Effector memory CD4-positive, alpha-beta T cell (primary cell): ENCODE measurements around the gene SYT14.
"Not testable (repeated sequence)": the region's sequence is repeated elsewhere in the genome, so short reads cannot be mapped to it uniquely, and the experiment has no call there.

Experiments
- DNase-seq, 3 donors: peaks; one replicate each; pipeline ENCODE4 v3.0.0-alpha.2; 2020
- H3K27ac ChIP-seq: 2 replicates; pipeline ENCODE4 v1.7.0; 2013; ENCODE audit warnings: mild to moderate bottlenecking, low read length, moderate library complexity; ENCODE audit not compliant: insufficient read depth, poor library complexity, severe bottlenecking
- H3K27me3 ChIP-seq: replicated peaks from 2 replicates; pipeline ENCODE4 v1.7.0; 2013; ENCODE audit warnings: mild to moderate bottlenecking, low read length; ENCODE audit not compliant: insufficient read depth, control insufficient read depth, poor library complexity, severe bottlenecking
- H3K36me3 ChIP-seq: 2 replicates; pipeline ENCODE4 v1.7.0; 2013; ENCODE audit warnings: mild to moderate bottlenecking, low read length, moderate library complexity; ENCODE audit not compliant: control insufficient read depth, insufficient read depth
- H3K4me1 ChIP-seq: 2 replicates; pipeline ENCODE4 v1.7.0; 2013; ENCODE audit warnings: low read length, mild to moderate bottlenecking; ENCODE audit not compliant: control insufficient read depth, insufficient read depth, poor library complexity, severe bottlenecking
- H3K4me3 ChIP-seq: 2 replicates; pipeline ENCODE4 v1.7.0; 2013; ENCODE audit warnings: low read length, low read depth, mild to moderate bottlenecking; ENCODE audit not compliant: insufficient read depth, poor library complexity, severe bottlenecking
- H3K9me3 ChIP-seq: 2 replicates; pipeline ENCODE4 v1.7.0; 2013; ENCODE audit warnings: mild to moderate bottlenecking, low read length, moderate library complexity; ENCODE audit not compliant: control insufficient read depth

SYT14 gene

DNA sequence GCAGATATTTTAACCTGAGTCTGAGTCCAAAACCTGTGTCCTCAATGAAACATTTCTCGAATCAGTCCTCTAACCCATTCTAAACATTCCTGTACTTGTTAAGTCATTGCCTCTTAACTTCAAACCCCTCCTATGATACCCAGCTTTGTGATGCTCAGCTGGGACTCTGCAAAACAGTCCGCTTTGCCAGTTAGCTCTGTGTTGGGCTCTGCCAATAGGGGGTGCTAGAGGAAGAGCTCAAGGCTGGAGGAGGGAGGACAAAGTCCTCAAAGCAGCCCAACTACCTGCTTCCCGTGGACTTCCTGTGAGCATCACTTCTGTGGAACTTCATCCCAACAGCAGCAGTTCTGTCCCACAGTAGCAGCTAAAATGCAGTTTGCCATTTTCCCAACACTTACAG, 38.1 kb upstream of the SYT14 start:
- no peaks in the 10 kb centered on the region for H3K36me3 ChIP-seq
- no peaks in the 10 kb centered on the region for H3K4me1 ChIP-seq
- DNase-seq = no peak
- no peak overlapping the region for H3K4me3 ChIP-seq
- H3K27ac ChIP-seq = no peak overlapping the region
- no peaks in the 10 kb centered on the region for H3K27me3 ChIP-seq
- no peaks in the 10 kb centered on the region for H3K9me3 ChIP-seq

DNA sequence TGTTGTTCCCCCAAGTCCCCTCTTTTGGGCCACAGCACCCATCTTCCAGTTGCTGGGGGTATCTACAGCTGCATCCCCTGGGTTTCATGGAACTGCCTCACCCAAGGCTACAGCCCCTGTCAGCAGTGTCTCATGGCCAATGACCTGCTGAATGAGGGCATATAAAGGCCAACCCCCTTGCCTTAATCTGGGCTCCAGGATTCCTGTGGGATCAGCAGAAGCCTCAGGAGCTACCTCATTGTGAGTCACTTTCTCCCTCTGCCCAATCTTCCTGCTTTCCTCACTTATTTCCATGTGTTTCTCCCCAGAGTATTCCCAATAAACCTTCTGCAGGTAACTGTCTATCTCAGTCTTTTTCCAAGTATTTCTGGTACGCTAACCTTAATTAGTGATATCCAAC, 37.3 kb upstream of the SYT14 start:
- H3K4me1 ChIP-seq = no peaks in the 10 kb centered on the region
- H3K36me3 ChIP-seq = no peaks in the 10 kb centered on the region
- H3K9me3 ChIP-seq = no peaks in the 10 kb centered on the region
- H3K27ac ChIP-seq = no peak overlapping the region
- no peak for DNase-seq
- no peak overlapping the region for H3K4me3 ChIP-seq
- no peaks in the 10 kb centered on the region for H3K27me3 ChIP-seq

DNA sequence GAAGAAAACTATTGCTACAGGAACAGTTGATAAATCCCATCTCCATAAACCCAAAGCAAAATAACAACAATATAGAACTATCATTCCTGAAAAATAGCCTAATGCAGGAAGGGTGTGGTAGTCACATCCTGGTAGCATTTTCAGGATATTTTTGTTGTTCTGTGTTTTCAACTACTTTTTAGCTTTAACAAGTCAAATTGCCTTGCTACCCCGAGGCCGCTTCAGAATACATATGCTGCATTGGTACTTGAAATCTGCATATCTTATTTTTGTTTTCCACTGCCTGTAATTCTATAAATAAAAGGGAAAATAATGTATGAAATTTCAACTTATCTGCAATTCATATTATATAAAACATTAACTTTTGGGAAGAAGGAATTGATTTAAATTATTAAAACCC, 36.8 kb upstream of the SYT14 start:
- Histone ChIP-seq H3K4me3 (no peak overlapping the region), H3K4me1 (no peaks in the 10 kb centered on the region), H3K27ac (no peak overlapping the region)

DNA sequence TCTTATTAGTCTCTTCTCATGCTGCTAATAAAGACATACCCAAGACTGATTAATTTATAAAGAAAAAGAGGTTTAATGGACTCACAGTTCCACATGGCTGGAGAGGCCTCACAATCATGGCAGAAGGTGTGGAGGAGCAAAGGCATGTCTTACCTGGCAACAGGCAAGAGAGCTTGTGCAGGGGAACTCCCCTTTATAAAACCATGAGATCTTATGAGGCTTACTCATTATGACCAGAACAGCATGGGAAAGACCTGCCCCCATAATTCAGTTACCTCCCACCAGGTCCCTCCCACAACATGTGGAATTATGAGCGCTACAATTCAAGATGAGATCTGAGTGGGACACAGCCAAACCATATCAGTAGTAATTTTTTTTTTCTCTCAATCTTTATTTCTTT, 33.2 kb upstream of the SYT14 start:
- H3K27me3 ChIP-seq, H3K36me3 ChIP-seq, H3K27ac ChIP-seq, H3K9me3 ChIP-seq, H3K4me1 ChIP-seq, H3K4me3 ChIP-seq, DNase-seq: not testable (repeated sequence)

More for the DNA sequence above, 36.8 kb upstream of the SYT14 start:
- no peak for DNase-seq
- no peaks in the 10 kb centered on the region for H3K36me3 ChIP-seq
- no peaks in the 10 kb centered on the region for H3K9me3 ChIP-seq
- no peaks in the 10 kb centered on the region for H3K27me3 ChIP-seq

DNA sequence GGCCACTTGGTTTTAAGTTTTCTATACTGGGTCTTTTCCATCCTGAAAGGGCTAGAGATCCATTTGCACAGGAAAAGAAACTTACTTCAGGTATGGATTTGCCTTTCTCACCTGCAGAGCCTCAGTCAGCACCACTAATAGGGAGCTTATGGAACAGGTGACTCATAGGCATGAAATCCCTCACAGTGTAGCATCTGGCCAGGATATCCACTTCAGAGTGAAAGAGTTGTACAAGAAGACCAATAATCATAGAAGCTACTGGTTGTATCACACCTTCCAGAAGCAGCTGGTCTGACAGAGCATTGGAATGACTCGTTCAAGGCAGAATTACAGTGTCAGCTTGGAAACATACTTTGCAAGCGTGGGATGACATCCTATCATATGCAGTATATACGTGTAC, 26.3 kb upstream of the SYT14 start:
- H3K4me3 ChIP-seq = no peak overlapping the region
- no peaks in the 10 kb centered on the region for H3K9me3 ChIP-seq
- no peak for DNase-seq
- no peaks in the 10 kb centered on the region for H3K36me3 ChIP-seq
- no peaks in the 10 kb centered on the region for H3K4me1 ChIP-seq
- no peaks in the 10 kb centered on the region for H3K27me3 ChIP-seq
- H3K27ac ChIP-seq = no peak overlapping the region

DNA sequence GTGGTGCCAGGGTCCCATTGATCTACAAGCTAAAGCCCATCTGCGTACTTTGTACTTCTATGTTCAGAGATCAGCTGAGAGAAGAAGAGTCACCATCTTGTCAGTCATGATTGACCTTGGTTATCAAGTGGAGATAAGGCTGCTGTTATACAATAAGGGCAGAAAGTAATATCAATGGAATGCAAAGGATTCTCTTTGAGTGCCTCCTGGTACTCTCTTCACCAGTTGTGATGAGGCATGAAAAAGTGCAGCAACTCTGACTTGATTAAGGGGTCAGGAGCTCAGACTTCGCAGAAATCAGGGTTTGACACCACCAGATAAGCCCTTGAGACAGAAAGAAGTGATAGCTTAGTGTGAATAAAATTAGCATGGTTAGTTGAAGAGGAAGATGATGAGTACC, 25.7 kb upstream of the SYT14 start:
- DNase-seq = no peak
- H3K4me3 ChIP-seq = no peak overlapping the region
- no peaks in the 10 kb centered on the region for H3K4me1 ChIP-seq
- no peaks in the 10 kb centered on the region for H3K9me3 ChIP-seq
- no peaks in the 10 kb centered on the region for H3K36me3 ChIP-seq
- H3K27ac ChIP-seq = no peak overlapping the region
- H3K27me3 ChIP-seq = no peaks in the 10 kb centered on the region

DNA sequence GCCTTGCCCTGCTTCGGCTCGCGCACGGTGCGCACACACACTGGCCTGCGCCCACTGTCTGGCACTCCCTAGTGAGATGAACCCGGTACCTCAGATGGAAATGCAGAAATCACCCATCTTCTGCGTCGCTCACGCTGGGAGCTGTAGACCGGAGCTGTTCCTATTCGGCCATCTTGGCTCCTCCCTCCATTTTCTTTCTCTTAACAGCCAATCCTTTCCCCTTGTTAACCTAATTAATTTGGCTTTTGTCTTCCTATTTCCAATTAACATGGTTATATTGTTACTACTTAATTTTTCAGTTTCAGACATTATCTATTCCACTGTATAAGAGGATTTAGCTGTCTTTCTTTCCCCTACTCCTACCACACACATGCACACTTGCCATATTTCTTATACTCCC, 18.4 kb upstream of the SYT14 start:
- H3K9me3 ChIP-seq, H3K36me3 ChIP-seq, DNase-seq, H3K27ac ChIP-seq, H3K27me3 ChIP-seq, H3K4me1 ChIP-seq, H3K4me3 ChIP-seq: not testable (repeated sequence)

DNA sequence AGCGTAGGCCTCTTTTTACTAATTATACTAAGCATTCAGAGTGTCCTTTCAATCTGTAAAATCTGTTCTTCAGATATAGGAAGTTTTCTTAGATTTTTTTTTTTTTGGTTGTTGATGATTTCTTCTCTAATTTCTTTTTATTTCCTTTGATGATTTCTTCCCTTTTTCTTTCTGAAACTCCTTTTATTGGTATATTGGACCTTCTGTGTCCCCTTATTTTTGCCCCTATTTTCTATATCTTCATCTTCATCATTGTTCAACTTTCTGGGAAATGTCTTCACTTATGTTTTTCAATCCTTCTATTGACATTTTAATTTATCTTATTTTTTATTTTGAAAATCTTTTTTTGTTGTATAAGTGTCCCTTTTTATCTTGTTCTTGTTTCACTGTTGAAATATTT, 17.2 kb upstream of the SYT14 start:
- no peak for DNase-seq
- Histone ChIP-seq H3K4me1 (no peaks in the 10 kb centered on the region), H3K9me3 (no peaks in the 10 kb centered on the region), H3K4me3 (no peak overlapping the region), H3K27ac (no peak overlapping the region), H3K36me3 (no peaks in the 10 kb centered on the region), H3K27me3 (no peaks in the 10 kb centered on the region)

DNA sequence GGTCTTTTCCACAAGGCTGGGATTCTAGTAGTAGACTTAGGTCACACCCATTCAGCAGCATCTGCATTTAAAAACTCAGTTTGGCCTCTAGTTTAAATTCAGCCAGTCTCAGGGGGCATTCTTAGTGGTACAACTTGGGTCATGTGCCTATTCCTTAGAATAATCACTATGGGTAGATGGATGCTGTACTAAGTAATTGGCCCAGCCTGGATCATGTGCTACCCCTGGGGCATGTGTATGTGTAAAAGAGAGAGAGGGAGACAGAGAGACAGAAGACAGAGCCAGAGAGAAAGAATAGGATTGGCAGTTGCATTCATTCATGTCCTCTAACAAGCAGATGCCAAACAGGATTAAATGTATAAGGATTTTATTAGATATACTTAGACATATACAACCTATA, 13.6 kb upstream of the SYT14 start:
- H3K9me3 ChIP-seq = no peaks in the 10 kb centered on the region
- H3K27me3 ChIP-seq = no peaks in the 10 kb centered on the region
- H3K36me3 ChIP-seq = no peaks in the 10 kb centered on the region
- no peak for DNase-seq
- no peak overlapping the region for H3K4me3 ChIP-seq
- no peak overlapping the region for H3K27ac ChIP-seq
- no peaks in the 10 kb centered on the region for H3K4me1 ChIP-seq

DNA sequence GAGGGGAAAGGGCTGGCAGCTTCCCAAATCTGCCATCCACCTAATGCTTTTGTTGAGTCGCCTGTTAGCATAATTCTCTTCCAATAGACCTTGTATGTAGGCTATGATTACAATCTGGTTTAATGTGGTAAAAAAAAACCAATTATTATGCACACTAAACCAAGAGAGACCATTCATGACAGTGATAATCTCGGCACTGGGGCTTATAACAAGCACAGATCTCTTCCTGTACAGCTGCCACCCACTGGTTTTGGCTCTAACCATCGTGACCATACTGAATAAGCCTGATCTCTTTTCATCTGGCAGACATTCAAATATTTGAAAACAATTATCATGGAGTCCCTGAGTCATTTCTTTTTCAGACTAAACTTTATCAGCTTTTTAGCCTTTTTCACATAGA, 12.0 kb upstream of the SYT14 start:
- Histone ChIP-seq H3K27ac (no peak overlapping the region), H3K36me3 (no peaks in the 10 kb centered on the region), H3K4me3 (no peak overlapping the region), H3K27me3 (no peaks in the 10 kb centered on the region), H3K4me1 (no peaks in the 10 kb centered on the region), H3K9me3 (no peaks in the 10 kb centered on the region)
- no peak for DNase-seq

DNA sequence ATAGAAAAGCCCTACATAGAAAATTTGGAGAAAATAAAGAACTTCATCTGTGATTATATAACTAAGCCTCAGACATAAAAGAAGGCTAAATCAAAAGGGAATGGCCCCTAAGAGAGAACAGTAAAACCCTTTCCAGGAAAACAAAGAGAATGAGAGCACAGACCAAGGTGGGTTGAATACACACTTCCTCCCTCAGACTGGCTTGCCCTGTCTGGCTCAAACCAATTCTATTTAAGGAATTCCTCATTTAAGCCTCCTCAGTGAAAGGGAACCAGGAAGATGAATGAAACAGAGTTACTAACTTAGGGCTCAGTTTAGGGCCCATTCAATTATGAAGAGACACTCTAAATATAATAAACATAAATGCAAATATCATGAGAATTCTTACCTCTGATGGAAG, 10.6 kb upstream of the SYT14 start:
- no peak for DNase-seq
- Histone ChIP-seq H3K4me1 (no peaks in the 10 kb centered on the region), H3K36me3 (no peaks in the 10 kb centered on the region), H3K27me3 (no peaks in the 10 kb centered on the region), H3K27ac (no peak overlapping the region), H3K9me3 (no peaks in the 10 kb centered on the region), H3K4me3 (no peak overlapping the region)
